DMS53 treated with DMSO at 0.1 percent for 48 hours (cell line): Measurements from ENCODE around the gene HSD17B4.
"Not testable (repeated sequence)": the region's sequence is repeated elsewhere in the genome, so short reads cannot be mapped to it uniquely, and the experiment has no call there.

ENCODE experiments used
- DNase-seq: peaks from one replicate; lab custom pipeline; 2025; ENCODE audit not compliant: unreplicated experiment; lab: John Stamatoyannopoulos, UW

HSD17B4 gene

DNA sequence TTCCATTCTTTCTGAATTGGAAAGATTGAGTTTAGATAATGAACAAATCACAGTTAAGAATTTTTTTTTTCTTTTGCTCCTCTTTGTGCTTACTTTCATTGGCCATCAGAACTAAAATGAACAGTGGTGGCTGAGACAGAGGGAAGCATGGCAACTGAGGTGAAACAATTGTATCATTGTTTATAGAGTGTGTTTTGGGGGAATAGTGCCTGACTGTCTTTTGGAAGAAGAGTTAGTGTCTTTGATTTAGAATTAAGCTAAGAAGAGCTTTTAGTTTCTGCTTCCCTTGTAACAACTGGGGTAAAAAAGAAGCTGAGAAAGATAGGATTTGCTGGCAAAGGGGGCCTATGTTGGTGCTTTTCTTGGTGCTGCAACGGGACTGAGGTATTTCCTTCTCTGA, 24.0 kb downstream of the HSD17B4 start:
- no peak for DNase-seq

DNA sequence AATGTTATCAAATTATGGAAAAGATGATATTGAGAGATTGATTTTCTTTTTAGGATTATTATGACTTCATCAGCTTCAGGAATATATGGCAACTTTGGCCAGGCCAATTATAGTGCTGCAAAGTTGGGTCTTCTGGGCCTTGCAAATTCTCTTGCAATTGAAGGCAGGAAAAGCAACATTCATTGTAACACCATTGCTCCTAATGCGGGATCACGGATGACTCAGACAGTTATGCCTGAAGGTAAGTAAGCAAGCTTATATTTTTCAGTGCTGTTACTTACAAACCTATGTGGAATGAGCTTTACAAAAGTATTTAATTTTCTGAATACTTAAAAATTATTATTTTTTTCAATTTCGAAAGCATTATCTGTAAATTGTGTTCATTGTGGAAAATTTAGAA, 26.5 kb downstream of the HSD17B4 start:
- no peak for DNase-seq

DNA sequence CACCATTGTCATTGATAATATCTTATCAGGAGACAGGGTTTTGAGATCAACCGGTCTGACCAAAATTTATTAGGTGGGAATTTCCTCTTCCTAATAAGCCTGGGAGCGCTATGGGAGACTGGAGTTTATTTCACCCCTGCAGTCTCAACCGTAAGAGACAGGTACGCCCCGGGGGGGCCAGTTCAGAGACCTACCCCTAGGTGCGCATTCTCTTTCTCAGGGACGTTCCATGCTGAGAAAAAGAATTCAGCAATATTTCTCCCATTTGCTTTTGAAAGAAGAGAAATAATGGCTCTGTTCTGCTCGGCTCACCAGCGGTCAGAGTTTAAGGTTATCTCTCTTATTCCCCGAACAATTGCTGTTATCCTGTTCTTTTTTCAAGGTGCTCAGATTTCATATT, 28.3 kb downstream of the HSD17B4 start:
- not testable (repeated sequence) for DNase-seq

DNA sequence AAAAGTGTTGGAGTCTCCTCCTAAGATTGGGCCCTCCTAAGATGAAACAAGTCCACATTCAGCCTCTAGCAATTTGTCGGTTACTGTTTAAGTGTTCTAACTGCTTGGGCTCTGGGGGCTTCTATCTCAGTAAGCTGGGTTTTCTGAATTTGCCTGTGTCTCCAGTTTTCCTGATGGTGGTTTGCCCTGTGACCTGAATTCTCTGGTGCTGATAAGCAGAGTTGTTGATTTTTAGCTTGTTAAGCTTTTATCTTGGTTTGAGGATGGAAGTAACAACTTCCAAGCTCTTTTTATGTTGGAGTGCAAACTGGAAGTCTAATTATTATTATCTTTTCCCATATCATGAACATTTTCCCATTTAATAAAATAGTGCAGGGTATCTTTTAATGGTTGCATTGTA, 30.9 kb downstream of the HSD17B4 start:
- no peak for DNase-seq

DNA sequence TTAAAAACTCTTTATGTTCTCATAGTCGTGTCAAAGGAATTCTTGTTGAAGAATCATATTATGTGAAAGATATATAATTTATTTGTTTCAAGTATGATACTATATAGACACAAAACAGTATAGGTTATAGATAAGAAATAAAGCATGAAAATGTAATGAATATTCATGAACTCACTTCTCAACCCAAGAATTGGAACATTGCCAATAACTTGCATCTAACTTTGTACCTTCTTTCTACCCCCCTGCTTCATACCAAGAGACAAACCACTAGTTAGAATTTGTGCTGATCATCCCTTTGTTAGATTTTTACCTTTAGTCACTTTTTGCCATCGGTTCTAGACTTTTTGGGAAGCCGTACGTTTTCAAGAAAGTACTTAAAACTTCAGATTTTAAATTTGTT, 32.6 kb downstream of the HSD17B4 start:
- DNase-seq = no peak

DNA sequence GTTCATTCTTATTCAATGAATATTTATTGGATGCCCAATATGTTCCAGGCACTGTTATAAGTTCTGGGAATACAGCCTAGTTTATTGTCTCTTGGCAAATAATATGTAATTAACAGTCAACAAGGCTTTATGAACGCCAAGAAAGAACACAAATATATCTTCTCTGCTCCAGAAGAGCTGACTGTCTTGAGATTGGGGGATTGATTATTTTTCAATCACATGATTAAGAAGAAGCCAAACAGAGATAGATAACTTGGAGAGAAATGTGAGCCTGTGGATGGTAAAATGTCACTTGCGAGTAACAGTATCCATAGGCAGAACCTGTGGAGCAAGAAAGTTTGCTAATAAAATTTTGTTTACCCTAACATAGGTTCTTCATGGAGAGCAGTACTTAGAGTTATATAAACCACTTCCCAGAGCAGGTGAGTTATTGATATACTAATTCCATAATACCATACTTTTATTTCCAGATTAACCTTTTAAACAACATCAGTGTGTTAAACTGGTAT, 49.4 kb downstream of the HSD17B4 start:
- DNase-seq = no peak

DNA sequence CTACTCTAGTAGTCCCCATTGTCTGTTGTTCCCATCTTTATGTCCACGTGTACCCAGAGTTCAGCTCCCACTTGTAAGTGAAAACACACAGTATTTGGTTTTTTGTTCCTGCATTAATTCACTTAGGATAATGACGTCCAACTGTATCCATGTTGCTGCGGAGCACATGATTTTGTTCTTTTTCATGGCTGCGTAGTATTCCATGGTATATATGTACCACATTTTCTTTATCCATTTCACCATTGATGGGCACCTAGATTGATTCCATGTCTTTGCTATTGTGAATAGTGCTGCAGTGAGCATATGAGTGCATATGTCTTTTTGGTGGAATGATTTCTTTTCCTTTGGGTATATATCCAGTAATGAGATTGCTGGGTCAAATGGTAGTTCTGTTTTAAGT, 51.6 kb downstream of the HSD17B4 start:
- not testable (repeated sequence) for DNase-seq

DNA sequence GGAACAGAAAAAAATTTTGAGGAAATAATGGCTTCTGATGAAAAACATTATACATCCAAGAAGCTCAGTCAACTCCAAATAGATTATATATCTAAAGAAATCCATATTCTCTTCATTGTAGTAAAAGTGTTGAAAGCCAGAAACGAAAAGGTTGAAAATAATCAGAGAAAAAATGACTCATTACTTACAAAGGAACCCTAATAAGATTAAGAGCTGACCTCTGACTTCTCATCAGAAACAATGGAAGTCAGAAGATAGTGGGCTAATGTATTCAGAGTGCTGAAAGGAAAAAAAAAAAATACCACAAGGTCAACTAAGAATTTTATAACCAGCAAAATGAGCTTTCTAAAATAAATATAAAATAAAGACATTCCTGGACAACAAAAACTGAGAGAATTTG, 60.0 kb downstream of the HSD17B4 start:
- DNase-seq = no peak

DNA sequence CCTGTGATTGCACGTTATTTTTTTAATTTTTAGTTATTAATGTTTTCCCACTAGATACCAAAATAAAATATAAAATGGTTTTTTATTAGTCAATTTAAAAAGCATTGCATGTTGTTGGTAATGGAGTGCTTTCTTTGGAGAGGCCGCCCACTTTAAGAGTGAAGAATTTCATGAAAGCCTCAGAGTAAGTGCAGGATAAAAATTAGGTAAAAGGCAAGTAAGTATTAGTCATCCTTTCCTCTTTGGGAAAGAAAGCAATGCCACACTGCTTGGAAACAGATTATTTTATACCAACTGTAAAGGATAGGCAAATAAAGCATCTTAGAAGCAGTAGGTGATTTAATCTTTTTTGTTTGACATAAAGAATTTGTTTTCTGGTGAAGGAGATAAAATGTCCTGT, 62.9 kb downstream of the HSD17B4 start:
- DNase-seq = no peak

DNA sequence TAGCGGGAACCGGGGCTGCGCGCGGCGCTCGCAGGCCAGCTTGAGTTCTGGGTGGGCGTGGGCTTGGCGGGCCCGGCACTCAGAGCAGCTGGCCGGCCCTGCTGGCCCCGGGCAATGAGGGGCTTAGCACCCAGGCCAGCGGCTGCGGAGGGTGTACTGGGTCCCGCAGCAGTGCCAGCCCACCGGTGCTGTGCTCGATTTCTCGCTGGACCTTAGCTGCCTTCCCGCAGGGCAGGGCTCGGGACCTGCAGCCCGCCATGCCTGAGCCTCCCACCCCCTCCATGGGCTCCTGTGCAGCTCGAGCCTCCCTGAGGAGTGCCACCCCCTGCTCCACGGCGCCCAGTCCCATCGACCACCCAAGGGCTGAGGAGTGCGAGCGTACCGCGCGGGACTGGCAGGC, 64.8 kb downstream of the HSD17B4 start:
- not testable (repeated sequence) for DNase-seq

DNA sequence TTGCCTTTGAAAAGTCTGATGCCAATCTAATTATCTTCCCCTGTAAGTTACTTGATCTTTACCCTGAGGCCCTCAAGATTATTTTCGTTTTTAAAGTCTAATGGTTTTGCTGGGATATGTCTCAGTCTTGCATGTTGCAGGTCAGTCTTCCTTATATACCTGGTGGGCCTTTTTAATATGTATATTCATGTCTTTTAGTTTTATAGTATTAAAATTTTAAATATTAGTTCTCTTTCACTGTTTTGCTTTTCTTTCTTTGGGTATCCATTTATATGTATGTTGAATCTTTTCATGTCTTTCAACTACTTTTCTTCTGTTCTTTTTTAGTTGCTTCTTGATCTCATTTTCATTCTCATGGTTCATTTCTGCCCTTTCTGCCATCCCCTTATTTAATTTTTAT, 68.9 kb downstream of the HSD17B4 start:
- no peak for DNase-seq

DNA sequence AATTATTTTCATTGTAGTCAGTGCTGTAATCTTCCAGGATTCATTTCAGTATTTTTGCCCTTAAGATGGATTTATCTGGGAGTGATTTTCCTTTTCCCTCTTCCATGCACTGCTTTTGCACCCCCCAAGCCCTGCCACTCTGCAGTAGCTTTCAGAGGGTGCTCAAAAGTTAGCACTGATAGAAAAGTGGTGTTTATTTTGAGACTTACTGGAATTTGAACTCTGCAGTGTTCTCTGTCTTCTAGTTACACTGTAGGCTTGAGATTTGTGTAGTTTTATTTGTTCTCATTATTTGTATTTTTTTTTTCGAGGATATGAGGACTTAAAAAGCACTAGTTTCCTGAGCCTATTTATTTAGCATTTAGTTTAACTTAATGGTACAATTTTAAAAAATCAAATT, 70.5 kb downstream of the HSD17B4 start:
- DNase-seq = no peak

DNA sequence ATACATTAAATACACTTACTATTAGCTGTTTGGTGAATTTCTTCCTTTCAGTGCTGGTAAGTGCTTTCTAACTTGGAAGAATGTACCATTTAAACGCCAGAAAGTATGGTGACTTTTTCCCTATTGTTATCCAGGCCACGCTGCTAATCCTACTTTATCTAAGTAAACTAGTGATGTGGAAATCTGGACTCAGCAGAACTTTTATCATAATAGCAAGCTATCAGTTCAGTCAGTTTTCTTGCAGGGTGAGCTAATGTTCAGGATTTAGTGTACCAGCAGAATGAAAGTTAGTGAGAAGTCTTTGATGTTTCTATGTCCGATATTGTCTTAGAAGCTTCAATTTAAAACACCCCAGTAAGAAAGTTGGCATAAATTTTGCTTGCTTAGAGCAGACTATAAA, 72.2 kb downstream of the HSD17B4 start:
- no peak for DNase-seq

DNA sequence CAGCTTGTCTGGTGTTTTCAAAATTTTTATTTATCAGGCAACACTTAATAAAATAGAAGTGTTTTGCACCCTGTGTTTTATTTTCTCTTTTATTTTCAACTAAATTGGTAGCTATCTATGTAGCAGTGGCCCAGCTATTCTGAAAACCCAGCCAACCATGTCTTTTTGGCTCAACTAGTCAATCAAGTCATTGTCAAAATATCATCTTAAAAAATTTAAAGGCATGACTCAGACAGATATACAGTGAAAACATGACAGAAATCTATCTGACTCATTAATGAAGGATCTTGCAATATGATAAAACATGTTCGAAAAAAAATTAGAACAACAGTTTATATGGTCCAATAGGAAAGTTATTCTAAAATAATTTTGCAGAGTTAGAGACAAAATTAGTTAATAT, 75.1 kb downstream of the HSD17B4 start:
- no peak for DNase-seq

DNA sequence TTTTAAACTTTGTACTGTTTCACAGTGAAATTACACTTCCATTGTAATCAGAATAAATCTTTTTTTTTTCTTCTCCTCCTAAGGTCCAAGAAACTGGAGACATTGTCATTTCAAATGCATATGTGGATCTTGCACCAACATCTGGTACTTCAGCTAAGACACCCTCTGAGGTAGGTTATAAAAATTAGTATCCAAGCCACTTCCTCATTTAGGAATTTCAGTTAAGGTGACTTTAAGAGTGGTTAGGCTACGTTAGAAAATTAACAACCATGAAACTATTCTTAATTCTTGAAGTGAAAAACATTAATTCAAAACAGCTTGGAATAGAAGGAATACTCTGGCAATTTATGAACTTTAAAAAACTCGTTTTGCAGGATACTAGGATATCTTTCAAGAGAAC, 77.5 kb downstream of the HSD17B4 start:
- DNase-seq = no peak

DNA sequence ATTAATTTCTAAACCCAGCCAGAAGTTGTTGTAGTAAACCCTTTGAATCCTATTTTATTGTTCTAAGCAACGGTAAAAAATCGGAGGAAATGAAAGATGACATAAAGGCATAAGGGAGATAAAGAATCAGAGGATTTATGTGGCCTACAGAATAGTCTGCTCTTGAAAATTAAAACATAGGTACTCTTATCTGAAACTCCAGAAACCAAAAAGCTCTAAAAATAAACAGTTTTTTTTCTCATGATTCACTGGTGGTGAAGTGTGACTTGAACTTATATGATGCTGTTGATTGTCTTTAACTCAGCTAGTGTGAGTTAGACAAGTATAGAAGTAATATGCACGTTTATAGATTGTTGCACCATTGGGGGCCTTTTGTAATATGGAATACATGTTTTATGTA, 80.3 kb downstream of the HSD17B4 start:
- DNase-seq = no peak

DNA sequence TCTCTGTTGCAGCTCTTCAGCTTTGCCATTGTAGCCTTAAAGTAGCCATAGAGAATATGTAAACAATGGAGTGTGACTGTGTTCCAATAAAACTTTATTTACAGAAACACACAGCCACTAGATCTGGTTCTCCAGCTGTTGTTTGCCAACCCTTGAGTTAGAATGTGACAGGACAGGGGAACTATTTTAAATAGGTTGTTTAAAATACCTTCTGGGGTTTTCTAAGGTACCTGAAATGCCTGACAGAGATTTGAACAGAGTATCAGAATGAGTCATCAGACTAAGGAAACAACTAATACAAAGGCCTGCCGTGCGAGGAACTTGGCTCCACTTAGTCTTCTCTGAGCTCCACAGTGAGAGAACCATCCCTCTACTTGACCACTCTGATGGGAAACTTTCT, 85.4 kb downstream of the HSD17B4 start:
- DNase-seq = peak; percentile 49

DNA sequence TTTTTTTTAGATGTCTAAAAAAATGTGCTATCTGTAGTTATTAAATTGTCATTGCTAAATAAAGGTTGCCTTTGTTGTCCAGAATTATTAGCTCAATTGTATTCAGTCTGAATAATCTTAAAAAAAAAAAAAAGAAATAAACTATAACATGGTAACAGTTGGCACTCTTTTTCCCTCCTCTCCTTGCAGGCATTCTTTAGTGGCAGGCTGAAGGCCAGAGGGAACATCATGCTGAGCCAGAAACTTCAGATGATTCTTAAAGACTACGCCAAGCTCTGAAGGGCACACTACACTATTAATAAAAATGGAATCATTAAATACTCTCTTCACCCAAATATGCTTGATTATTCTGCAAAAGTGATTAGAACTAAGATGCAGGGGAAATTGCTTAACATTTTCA, 89.4 kb downstream of the HSD17B4 start:
- DNase-seq = no peak

DNA sequence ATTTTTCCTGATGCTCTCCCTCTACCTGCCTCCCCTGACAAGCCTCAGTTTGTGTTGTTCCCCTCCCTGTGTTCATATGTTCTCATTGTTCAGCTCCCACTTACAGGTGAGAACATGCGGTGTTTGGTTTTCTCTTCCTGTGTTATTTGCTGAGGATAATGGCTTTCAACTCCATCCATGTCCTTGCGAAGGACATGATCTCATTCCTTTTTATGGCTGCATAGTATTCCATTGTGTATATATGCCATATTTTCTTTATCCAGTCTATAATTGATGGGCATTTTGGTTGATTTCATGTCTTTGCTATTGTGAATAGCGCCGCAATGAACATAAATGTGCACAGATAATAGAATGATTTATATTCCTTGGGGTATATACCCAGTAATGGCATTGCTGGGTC, 99.5 kb downstream of the HSD17B4 start:
- no peak for DNase-seq

DNA sequence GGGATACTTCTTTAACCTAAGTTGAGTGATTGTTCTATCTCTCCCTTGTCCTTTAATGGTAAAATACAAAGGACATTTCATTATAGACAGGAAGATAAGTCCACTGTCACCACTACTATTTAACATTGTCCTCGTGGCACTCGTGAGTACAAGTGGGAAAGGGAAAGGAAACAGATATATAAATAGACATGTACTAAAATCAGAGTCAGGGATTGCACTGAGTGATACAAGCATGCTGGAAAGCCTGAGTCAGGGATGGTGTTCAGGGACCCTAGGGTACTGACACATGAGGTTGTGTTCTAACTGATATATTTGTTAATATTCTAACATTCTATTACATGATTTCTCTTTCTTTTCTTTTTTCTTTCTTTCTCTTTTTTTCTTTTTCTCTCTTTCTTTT, 102.3 kb downstream of the HSD17B4 start:
- no peak for DNase-seq

DNA sequence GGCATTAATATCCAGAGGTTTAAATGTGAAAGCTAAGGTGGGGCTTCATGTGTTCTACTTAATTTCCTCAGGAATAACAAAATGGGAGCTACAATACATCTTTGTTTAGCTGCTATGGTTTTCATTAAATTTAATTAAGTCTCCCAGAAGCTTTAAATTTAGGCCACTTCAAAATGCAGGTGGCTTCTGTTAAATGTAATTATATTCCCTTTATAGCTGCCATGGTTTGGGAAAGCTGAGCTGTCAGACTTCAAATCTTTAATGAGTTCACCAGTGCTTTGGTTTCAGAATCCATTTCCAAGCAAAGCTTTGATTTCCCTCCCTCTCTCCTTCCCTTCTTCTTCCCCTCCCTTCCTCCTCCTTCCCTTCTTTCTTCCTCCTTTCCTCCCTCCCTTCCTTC, 118.6 kb downstream of the HSD17B4 start:
- DNase-seq = no peak

DNA sequence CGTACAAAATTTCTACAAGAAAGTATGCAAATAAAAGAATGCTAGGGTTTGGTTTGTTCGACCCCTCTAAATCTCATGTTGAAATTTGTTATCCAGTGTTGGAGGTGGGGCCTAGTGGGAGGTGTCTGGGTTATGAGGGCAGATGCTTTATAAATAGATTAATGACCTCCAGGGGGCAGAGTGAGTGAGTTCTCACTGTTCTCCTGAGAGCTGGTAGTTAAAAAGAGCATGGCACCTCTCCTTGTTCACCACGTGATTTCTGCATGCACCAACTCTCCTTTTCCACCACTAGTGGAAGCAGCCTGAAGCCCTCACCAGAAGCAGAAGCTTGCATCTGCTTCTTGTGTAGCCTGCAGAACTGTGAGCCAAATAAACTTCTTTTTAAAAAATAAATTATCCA, 126.6 kb downstream of the HSD17B4 start:
- DNase-seq = peak; percentile 81

DNA sequence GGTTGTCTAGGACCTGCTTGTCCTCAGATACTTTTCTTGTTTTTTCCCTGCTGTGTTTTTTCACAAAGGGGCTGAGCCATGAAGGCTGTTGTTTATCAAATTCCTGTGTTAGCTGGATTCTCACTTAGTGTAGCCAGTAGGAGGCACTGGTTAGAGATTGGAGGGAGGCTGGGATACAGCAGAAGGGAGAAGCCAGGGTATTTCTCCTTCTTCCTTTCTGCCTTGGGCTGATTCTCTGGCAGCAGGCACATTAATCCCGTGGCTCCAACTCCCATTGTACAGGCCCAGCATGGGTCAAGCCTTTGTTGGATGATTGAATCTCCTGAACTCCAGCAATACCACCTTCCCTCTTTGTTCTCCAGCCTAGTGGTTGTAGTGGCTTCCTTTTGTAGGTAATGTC, 130.7 kb downstream of the HSD17B4 start:
- DNase-seq = no peak

DNA sequence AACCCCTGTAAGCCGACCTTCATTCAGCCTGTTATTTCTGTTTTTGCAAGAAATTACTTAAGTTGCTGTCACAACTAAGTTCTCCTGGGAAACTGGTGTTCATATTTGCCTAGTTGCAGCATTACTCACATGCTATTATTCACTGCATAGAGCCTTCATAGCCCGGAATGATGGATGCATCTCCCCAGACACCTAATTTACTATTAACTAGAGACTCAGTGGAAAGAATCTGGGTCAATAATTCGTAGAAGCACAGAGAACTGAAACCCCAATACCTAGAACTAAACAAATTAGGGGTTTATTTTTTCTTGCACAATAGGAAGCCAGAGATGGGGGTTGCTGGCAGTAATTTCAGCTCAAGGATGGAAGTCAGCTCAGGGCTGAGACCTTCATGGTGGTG, 131.4 kb downstream of the HSD17B4 start:
- no peak for DNase-seq
